Sciatic nerve (tissue), 2 donors: ENCODE results near the gene HEG1. TPM values are rescaled to one million over a fixed set of nuclear protein-coding genes. Genes with fewer than 3 reads are reported as not detected.
A peak's percentile ranks its signal among the peaks of the same experiment; 100 is the strongest.

Experiments
- ATAC-seq: fragments of 200-7000 bp; cut with Tn5 transposase; one replicate; pipeline ENCODE4 v1.9.1; 2020; ENCODE audit warnings: mild to moderate bottlenecking, moderate library complexity
- DNase-seq: peaks from one replicate; pipeline ENCODE4 v3.0.0-alpha.2; 2020; ENCODE audit warnings: low spot score
- intact Hi-C: fragments of 100-400 bp; cut with DNase I; formaldehyde crosslinking; loops from one replicate; pipeline ENCODE4 v1.14.2; 2022
- total RNA-seq: library from RNA; stranded (reverse); fragmentation: NEBNext Ultra II Directional; extraction: Animal tissue kit (Norgen Biotek cat#: 25700); gene quantifications from one replicate; pipeline ENCODE4 v1.2.1, GENCODE V29; 2021
- donor health status: DM: no; HTN: no; CAD: no.
- donor health status: DM: no; HTN: no; CAD: no.

The HEG1 gene
- total RNA-seq, 1 donor from 2014 or later, result 87.4 TPM

- intact Hi-C loops, result no loop called here
- ATAC-seq (peak; percentile 61), DNase-seq (no peak)
These were observed 31.0 kb downstream of the HEG1 start for GRCh38 chr3:125024817-125025216.

GRCh38 chr3:125023833-125024555, 31.8 kb downstream of the HEG1 start:
- DNase-seq (no peak), ATAC-seq (no peak)
- intact Hi-C loops, result no loop called here

- intact Hi-C loops, result no loop called here
- ATAC-seq, result no peak
- DNase-seq, result no peak
These were observed 33.6 kb downstream of the HEG1 start for GRCh38 chr3:125022206-125022605.

- ATAC-seq (no peak), DNase-seq (no peak)
- intact Hi-C loops, result no loop called here
These were observed 36.5 kb downstream of the HEG1 start for GRCh38 chr3:125019271-125019670.

- ATAC-seq (no peak), DNase-seq (no peak)
- intact Hi-C loops, result no loop called here
These were observed 38.4 kb downstream of the HEG1 start for GRCh38 chr3:125017406-125017805.

- ATAC-seq (no peak), DNase-seq (no peak)
- intact Hi-C loops, result no loop called here
These were observed 41.1 kb downstream of the HEG1 start for GRCh38 chr3:125014570-125015179.

GRCh38 chr3:125013095-125013494, 42.7 kb downstream of the HEG1 start:
- DNase-seq, result no peak
- intact Hi-C loops, result no loop called here
- no peak for ATAC-seq

- DNase-seq, result no peak
- no peak for ATAC-seq
- intact Hi-C loops, result no loop called here
These were observed 43.9 kb downstream of the HEG1 start for GRCh38 chr3:125011941-125012340.

- ATAC-seq (no peak), DNase-seq (no peak)
- intact Hi-C loops, result no loop called here
These were observed 45.4 kb downstream of the HEG1 start for GRCh38 chr3:125010393-125010792.

- DNase-seq (no peak), ATAC-seq (no peak)
- intact Hi-C loops, result no loop called here
These were observed 47.0 kb downstream of the HEG1 start for GRCh38 chr3:125008766-125009165.

- intact Hi-C loops, result no loop called here
- ATAC-seq, result no peak
- DNase-seq, result no peak
These were observed 49.5 kb downstream of the HEG1 start for GRCh38 chr3:125006291-125006731.

GRCh38 chr3:125005676-125006075, 50.1 kb downstream of the HEG1 start:
- DNase-seq (no peak), ATAC-seq (no peak)
- intact Hi-C loops, result no loop called here

GRCh38 chr3:125005222-125005621, 50.6 kb downstream of the HEG1 start:
- DNase-seq (no peak), ATAC-seq (peak; percentile 29)
- intact Hi-C loops, result no loop called here

- peak; percentile 7 for ATAC-seq
- intact Hi-C loops, result no loop called here
- no peak for DNase-seq
These were observed 51.8 kb downstream of the HEG1 start for GRCh38 chr3:125003859-125004595.

GRCh38 chr3:125003369-125003853, 52.4 kb downstream of the HEG1 start:
- ATAC-seq, result peak; percentile 92
- no peak for DNase-seq
- intact Hi-C loops, result no loop called here

GRCh38 chr3:125002414-125003368, 53.1 kb downstream of the HEG1 start:
- DNase-seq (no peak), ATAC-seq (no peak)
- intact Hi-C loops, result no loop called here

GRCh38 chr3:125001557-125002413, 54.0 kb downstream of the HEG1 start:
- ATAC-seq (no peak), DNase-seq (no peak)
- intact Hi-C loops, result no loop called here

GRCh38 chr3:125000661-125001060, 55.1 kb downstream of the HEG1 start:
- intact Hi-C loops, result no loop called here
- ATAC-seq (no peak), DNase-seq (no peak)
